ENCODE results near the gene ZGPAT.

ZGPAT gene

DNA sequence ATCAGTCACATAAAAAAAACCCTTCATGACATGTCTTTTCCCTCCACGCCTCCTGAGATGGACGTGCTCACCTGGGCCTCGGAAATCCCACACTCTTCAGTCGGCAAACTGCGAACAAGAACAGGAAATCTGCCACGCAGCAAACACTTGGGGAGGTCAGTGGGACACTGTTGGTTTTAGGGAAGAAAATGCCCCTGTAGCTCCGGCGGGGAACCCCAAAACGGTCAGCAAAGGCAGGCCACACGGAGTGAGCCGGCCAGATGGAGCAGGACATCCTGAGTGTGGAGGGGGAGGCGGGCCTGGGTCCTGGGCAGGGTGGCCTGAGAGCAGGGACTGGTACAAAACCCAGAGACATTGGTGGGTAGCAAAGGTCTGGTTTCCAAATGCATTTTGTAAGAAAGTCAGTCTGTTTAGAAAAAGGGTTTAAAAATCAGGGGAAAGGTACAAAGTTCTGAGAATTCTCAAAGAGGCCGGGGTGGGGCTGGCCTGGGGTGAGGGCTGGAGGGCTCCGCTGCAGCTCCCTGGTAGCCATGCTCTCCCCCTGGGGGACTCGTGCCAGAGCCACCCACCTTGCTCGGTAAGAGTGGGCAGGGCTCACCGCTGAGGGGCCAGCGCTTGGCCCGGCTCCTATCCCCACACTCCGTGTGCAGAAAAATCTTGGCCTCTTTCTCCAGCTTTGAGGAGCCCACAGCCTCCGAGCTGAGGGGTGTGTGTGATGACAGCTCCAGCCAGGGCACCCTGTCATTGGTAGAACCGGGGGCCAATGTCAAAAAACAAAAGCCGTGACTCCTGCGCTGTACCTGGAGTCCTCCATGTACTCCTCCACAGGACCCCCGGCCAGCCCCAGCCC is 37.0 kb downstream of the ZGPAT start:
- H3K27ac ChIP-seq, result no peak overlapping the region
- no peak for TF ChIP-seq Cebpa-rat (IDR thresholded peaks at IDR 0.05)
- H3K9me3 ChIP-seq (replicated peaks in 1 of 11), result no peaks in the 10 kb centered on the region
- H3K4me3 ChIP-seq, result no peak overlapping the region
- H3K36me3 ChIP-seq, result peaks cover 6 to 26% (median 19%) of the 10 kb centered on the region in 11 experiments; a peak in 18 of 22 replicates
- no peak overlapping the region for H3K9ac ChIP-seq
- no peaks in the 10 kb centered on the region for H3K27me3 ChIP-seq
- no peak overlapping the region for H3K4me2 ChIP-seq
- H3K4me1 ChIP-seq, result peaks cover 11 to 59% (median 46%) of the 10 kb centered on the region in 10 experiments
- H4K20me1 ChIP-seq, result peaks cover 0 to 31% (median 9%) of the 10 kb centered on the region in 11 experiments; a peak in 12 of 22 replicates

DNA sequence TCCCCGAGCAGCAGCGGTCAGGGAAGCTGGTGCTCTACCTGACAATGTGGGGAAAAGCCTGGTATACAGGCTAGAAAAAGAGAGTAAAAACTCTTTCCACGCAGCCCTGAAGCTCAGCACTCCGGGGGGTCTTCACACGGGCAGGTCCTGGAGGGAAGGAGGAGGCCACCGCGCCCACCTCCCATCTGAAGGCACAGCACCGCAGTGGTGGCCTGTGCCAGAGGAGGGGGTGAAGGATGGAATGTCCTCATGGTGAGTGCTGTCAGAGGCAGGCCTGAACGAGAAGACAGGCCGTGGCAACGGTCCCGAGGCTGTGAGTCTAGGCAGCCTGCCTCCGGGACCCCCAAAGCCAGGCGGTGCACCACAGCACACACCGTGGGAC is 37.6 kb downstream of the ZGPAT start:
- Histone ChIP-seq H3K27me3 (no peaks in the 10 kb centered on the region), H3K4me2 (no peak overlapping the region), H3K36me3 (peaks cover 6 to 26% (median 19%) of the 10 kb centered on the region in 11 experiments; a peak in 18 of 22 replicates), H4K20me1 (peaks cover 0 to 29% (median 11%) of the 10 kb centered on the region in 11 experiments; a peak in 12 of 22 replicates), H3K9ac (no peak overlapping the region), H3K4me3 (no peak overlapping the region), H3K27ac (no peak overlapping the region), H3K9me3 (replicated peaks in 1 of 11) (no peaks in the 10 kb centered on the region), H3K4me1 (peaks cover 9 to 62% (median 51%) of the 10 kb centered on the region in 10 experiments)
- TF ChIP-seq Cebpa-rat (IDR thresholded peaks at IDR 0.05), result no peak

- no peaks in the 10 kb centered on the region for H3K9me3 ChIP-seq (replicated peaks in 1 of 11)
- peak overlapping the region in 5 of 11 experiments; percentile 38 to 60 (median 54); a peak in 5 of 22 replicates for H3K4me2 ChIP-seq
- H3K4me3 ChIP-seq, result no peak overlapping the region
- no peak for TF ChIP-seq Cebpa-rat (IDR thresholded peaks at IDR 0.05)
- peaks cover 7 to 62% (median 51%) of the 10 kb centered on the region in 10 experiments for H3K4me1 ChIP-seq
- H3K27ac ChIP-seq, result no peak overlapping the region
- H4K20me1 ChIP-seq, result peaks cover 0 to 22% (median 5%) of the 10 kb centered on the region in 11 experiments; a peak in 11 of 22 replicates
- H3K27me3 ChIP-seq, result no peaks in the 10 kb centered on the region
- H3K9ac ChIP-seq, result no peak overlapping the region
- peaks cover 6 to 26% (median 19%) of the 10 kb centered on the region in 11 experiments; a peak in 18 of 22 replicates for H3K36me3 ChIP-seq
Observed at GRCh38 chr20:63745961-63746731, 38.3 kb downstream of the ZGPAT start.

DNA sequence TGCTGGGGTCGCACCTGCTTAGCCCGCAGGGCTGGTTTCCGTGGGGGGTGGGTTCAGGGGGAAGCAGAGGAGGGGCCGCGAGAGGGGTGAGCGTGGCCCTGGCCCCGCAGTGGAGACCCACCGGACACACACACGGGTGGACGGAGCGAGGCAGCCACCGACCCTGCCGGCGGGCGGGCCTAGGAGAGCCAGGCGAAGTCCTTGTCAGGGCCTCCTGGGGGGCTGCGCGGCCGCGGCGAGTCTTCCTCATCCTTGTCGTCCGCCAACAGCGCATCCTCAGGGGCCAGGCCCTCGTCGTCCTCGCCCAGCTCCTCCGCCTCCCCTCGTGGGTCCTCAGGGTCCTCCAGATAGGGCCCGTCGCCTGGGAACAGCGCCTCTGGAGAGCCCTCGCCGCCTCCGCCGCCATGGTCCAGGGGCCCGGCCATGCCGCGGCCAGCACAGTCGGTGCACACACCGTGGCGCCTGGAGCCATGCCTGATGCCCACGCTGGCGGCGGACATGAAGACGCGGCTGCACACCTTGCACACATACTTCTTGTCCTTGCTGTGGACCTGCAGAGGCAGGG is 39.0 kb downstream of the ZGPAT start:
- H3K27me3 ChIP-seq, result no peaks in the 10 kb centered on the region
- peak overlapping the region in 8 of 11 experiments; percentile 26 to 60 (median 42); a peak in 12 of 22 replicates for H3K4me2 ChIP-seq
- no peak overlapping the region for H3K4me3 ChIP-seq
- 0 out of 22 replicates have a peak overlapping the region, but pooled peaks of 2 of the 11 experiments have one; percentile 17 to 35 for H3K9ac ChIP-seq
- H4K20me1 ChIP-seq, result peaks cover 0 to 18% (median 0%) of the 10 kb centered on the region in 11 experiments; a peak in 8 of 22 replicates
- peaks cover 6 to 21% (median 16%) of the 10 kb centered on the region in 11 experiments; a peak in 18 of 22 replicates for H3K36me3 ChIP-seq
- peaks cover 8 to 58% (median 47%) of the 10 kb centered on the region in 10 experiments for H3K4me1 ChIP-seq
- no peak for TF ChIP-seq Cebpa-rat (IDR thresholded peaks at IDR 0.05)
- H3K9me3 ChIP-seq (replicated peaks in 1 of 11), result no peaks in the 10 kb centered on the region
- no peak overlapping the region for H3K27ac ChIP-seq

DNA sequence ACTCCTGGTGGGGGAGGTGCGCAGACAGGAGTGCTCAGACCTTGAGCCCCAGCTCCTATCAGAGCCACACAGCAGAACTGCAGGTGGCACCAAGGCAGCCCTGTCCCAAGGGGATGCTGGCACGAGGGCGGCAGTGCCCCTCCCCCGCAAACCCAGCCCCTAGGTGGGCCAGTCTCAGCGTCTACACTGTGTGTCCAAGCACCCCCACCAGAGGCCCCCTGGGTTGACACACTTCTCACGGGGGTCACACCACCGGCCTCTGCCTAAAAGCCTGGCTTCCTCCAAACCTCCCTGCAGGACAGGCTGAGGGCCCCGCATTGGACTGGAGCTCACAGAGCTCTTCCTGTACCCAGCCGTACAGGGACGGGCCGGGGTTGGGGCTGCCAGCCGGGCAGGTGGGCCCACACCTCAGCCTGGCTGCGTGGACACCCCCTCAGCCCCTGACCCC is 39.8 kb downstream of the ZGPAT start:
- peaks cover 6 to 17% (median 10%) of the 10 kb centered on the region in 11 experiments; a peak in 18 of 22 replicates for H3K36me3 ChIP-seq
- peak overlapping the region in 4 of 11 experiments; percentile 18 to 35 (median 31); a peak in 3 of 22 replicates for H3K9ac ChIP-seq
- H3K4me2 ChIP-seq, result peak overlapping the region in 8 of 11 experiments; percentile 26 to 77 (median 61); a peak in 15 of 22 replicates
- peaks cover 0 to 18% (median 0%) of the 10 kb centered on the region in 11 experiments; a peak in 6 of 22 replicates for H4K20me1 ChIP-seq
- H3K4me3 ChIP-seq, result no peak overlapping the region
- no peak for TF ChIP-seq Cebpa-rat (IDR thresholded peaks at IDR 0.05)
- H3K4me1 ChIP-seq, result peaks cover 8 to 59% (median 48%) of the 10 kb centered on the region in 10 experiments
- H3K27ac ChIP-seq, result peak overlapping the region in 1 of 11 experiments; percentile 6; a peak in 1 of 22 replicates
- H3K9me3 ChIP-seq (replicated peaks in 1 of 11), result no peaks in the 10 kb centered on the region
- no peaks in the 10 kb centered on the region for H3K27me3 ChIP-seq

GRCh38 chr20:63748070-63748933 is 40.5 kb downstream of the ZGPAT start:
- Histone ChIP-seq H3K27me3 (no peaks in the 10 kb centered on the region), H3K4me2 (peak overlapping the region in 8 of 11 experiments; percentile 26 to 77 (median 61); a peak in 13 of 22 replicates)
- no peak for TF ChIP-seq Cebpa-rat (IDR thresholded peaks at IDR 0.05)

DNA sequence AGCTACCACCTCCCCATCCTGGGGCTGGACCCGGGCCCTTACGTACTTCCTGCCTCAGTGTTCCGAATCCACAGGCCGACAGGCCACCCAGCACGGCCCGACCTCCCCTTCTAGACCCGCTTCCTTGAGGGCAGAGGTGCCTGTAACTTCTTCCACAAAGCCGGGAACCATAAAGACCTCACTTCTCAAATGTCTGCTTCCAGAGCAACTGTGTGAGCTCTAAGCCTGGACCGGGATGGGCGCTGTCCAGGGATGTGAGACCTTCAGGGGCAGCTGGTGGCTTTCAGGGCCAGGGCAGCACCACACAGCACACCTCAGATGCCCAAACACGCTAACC is 41.1 kb downstream of the ZGPAT start:
- Histone ChIP-seq H3K36me3 (peaks cover 0 to 14% (median 0%) of the 10 kb centered on the region in 11 experiments; a peak in 4 of 22 replicates), H3K4me1 (peaks cover 8 to 64% (median 53%) of the 10 kb centered on the region in 10 experiments), H3K27me3 (no peaks in the 10 kb centered on the region), H3K4me3 (no peak overlapping the region), H3K9ac (no peak overlapping the region), H3K27ac (no peak overlapping the region), H3K4me2 (peak overlapping the region in 4 of 11 experiments; percentile 65 to 77 (median 71); a peak in 5 of 22 replicates), H3K9me3 (replicated peaks in 1 of 11) (no peaks in the 10 kb centered on the region), H4K20me1 (peaks cover 0 to 26% (median 0%) of the 10 kb centered on the region in 11 experiments; a peak in 6 of 22 replicates)
- TF ChIP-seq Cebpa-rat (IDR thresholded peaks at IDR 0.05), result no peak

More at GRCh38 chr20:63748070-63748933, 40.5 kb downstream of the ZGPAT start:
- peaks cover 8 to 61% (median 53%) of the 10 kb centered on the region in 10 experiments for H3K4me1 ChIP-seq
- H3K4me3 ChIP-seq, result no peak overlapping the region
- peak overlapping the region in 4 of 11 experiments; percentile 18 to 35 (median 31); a peak in 3 of 22 replicates for H3K9ac ChIP-seq
- H3K27ac ChIP-seq, result peak overlapping the region in 1 of 11 experiments; percentile 6; a peak in 2 of 22 replicates
- peaks cover 4 to 14% (median 5%) of the 10 kb centered on the region in 11 experiments; a peak in 17 of 22 replicates for H3K36me3 ChIP-seq
- peaks cover 0 to 22% (median 0%) of the 10 kb centered on the region in 11 experiments; a peak in 6 of 22 replicates for H4K20me1 ChIP-seq
- H3K9me3 ChIP-seq (replicated peaks in 1 of 11), result no peaks in the 10 kb centered on the region
